GM12878 (cell line): ENCODE data around the gene CEP57. TPM values are rescaled to one million over a fixed set of nuclear protein-coding genes. Genes with fewer than 3 reads are reported as not detected.

ENCODE experiments used
- ATAC-seq: fragments of 200-7000 bp; cut with Tn5 transposase; 3 replicates; pipeline ENCODE4 v1.9.1; 2020; ENCODE audit warnings: mild to moderate bottlenecking, moderate library complexity
- BruUV-seq: library from RNA; stranded (reverse); fragments of 400-500 nt; replicated peaks from 2 replicates; lab custom pipeline; 2021; lab: Mats Ljungman, UMichigan
- CTCF ChIA-PET: fragments of 300-600 bp; sonication (Branson Sonifier 250); formaldehyde crosslinking; extraction: SDS; loops from one replicate; lab custom pipeline; 2021; ENCODE audit warnings: inconsistent platforms; lab: Yijun Ruan, JAX
- POLR2A ChIA-PET: fragments of 350-600 bp; formaldehyde crosslinking; extraction: SDS; loops from one replicate; lab custom pipeline; 2021; ENCODE audit warnings: inconsistent platforms; lab: Charles Lee
- RAD21 ChIA-PET: fragments of 300-600 bp; sonication (Branson Sonifier 250); formaldehyde crosslinking; loops from one replicate; lab custom pipeline; 2023; ENCODE audit warnings: antibody characterized with exemption; ENCODE audit not compliant: unreplicated experiment; lab: Charles Lee
- SMC1A ChIA-PET: fragments of 300-600 bp; sonication (Branson Sonifier 250); formaldehyde crosslinking; loops from one replicate; lab custom pipeline; 2023; ENCODE audit not compliant: unreplicated experiment, uncharacterized antibody; lab: Charles Lee
- DNase-seq: peaks from one replicate; pipeline ENCODE4 v3.0.0-alpha.2; 2011; ENCODE audit warnings: low read depth, low spot score
- FAIRE-seq: peaks from 3 replicates; lab custom pipeline; 2011; peaks lifted over from hg19 to GRCh38; lab: Jason Lieb, UNC
- H2AFZ ChIP-seq: 2 replicates; pipeline ENCODE4 v1.6.0; 2011; ENCODE audit warnings: low read depth, low read length, control low read depth; ENCODE audit not compliant: control insufficient read depth
- H3K27ac ChIP-seq: 2 replicates; pipeline ENCODE4 v1.5.1; 2011; ENCODE audit warnings: control low read depth; ENCODE audit not compliant: control insufficient read depth, insufficient read depth
- H3K27me3 ChIP-seq, 2 experiments: replicated peaks in 1 of 2; 2 replicates each; pipeline versions ENCODE4 v1.6.0 to v1.6.1; 2011; ENCODE audit warnings: low read length in 1 of 2; ENCODE audit not compliant: control insufficient read depth in 2 of 2, insufficient read depth in 2 of 2
- H3K36me3 ChIP-seq, 2 experiments: 2 replicates each; pipeline ENCODE4 v1.5.1; 2011; ENCODE audit warnings: low read length in 1 of 2; ENCODE audit not compliant: control insufficient read depth in 2 of 2, insufficient read depth in 2 of 2
- H3K4me1 ChIP-seq: 2 replicates; pipeline ENCODE4 v1.6.1; 2011; ENCODE audit warnings: mild to moderate bottlenecking, low read length, moderate library complexity, mixed read lengths; ENCODE audit not compliant: control insufficient read depth, insufficient read depth
- H3K4me2 ChIP-seq: 2 replicates; pipeline ENCODE4 v1.6.0; 2011; ENCODE audit warnings: control low read depth; ENCODE audit not compliant: control insufficient read depth, insufficient read depth
- H3K4me3 ChIP-seq: fragments of 200-600 bp; sonication (generic); 2 replicates; pipeline ENCODE4 v1.5.1; 2016
- H3K79me2 ChIP-seq: 2 replicates; pipeline ENCODE4 v1.6.0; 2011; ENCODE audit warnings: low read length; ENCODE audit not compliant: control insufficient read depth, insufficient read depth
- H3K9ac ChIP-seq: 2 replicates; pipeline ENCODE4 v1.8.0; 2011; ENCODE audit warnings: low read length, control low read depth, mixed read lengths; ENCODE audit not compliant: control insufficient read depth, insufficient read depth
- H3K9me3 ChIP-seq: replicated peaks from 3 replicates; pipeline ENCODE4 v1.5.1; 2011; ENCODE audit warnings: mild to moderate bottlenecking, low read length; ENCODE audit not compliant: control insufficient read depth, insufficient read depth
- H4K20me1 ChIP-seq: 2 replicates; pipeline ENCODE4 v1.6.0; 2011; ENCODE audit not compliant: control insufficient read depth, insufficient read depth
- BHLHE40 ChIP-seq, 2 experiments: fragments of 450-650 bp in 1 of 2; IDR thresholded peaks; 2 replicates each; pipeline ENCODE4 v1.6.1; 2011 to 2017; ENCODE audit warnings: low read depth in 2 of 2, borderline replicate concordance in 1 of 2, improper control_type of control experiment in 1 of 2, low read length in 1 of 2, mild to moderate bottlenecking in 1 of 2
- CEBPB ChIP-seq, 2 experiments: fragments of 150-350 bp in 1 of 2; IDR thresholded peaks; 2 replicates each; pipeline ENCODE4 v1.6.1; 2012 to 2014; ENCODE audit warnings: low read depth in 2 of 2, low read length in 2 of 2, borderline replicate concordance in 1 of 2, inconsistent platforms in 1 of 2
- IKZF2 ChIP-seq, 2 experiments: fragments of 450-650 bp; IDR thresholded peaks; 2 replicates each; pipeline ENCODE4 v1.6.1; 2017; ENCODE audit warnings: mild to moderate bottlenecking in 2 of 2, moderate library complexity in 2 of 2
- JUNB ChIP-seq: IDR thresholded peaks from 2 replicates; pipeline ENCODE4 v1.6.1; 2016; ENCODE audit warnings: antibody characterized with exemption, mild to moderate bottlenecking
- TAF1 ChIP-seq: IDR thresholded peaks from 2 replicates; pipeline ENCODE4 v1.6.1; 2011; ENCODE audit warnings: mild to moderate bottlenecking, low read depth, low read length, borderline replicate concordance
- WGBS: methylation state at CpG from one replicate; pipeline ENCODE4 v1.1.6; 2016; ENCODE audit warnings: low lambda C conversion rate; ENCODE audit not compliant: insufficient replicate concordance, insufficient coverage; ENCODE audit errors: missing lambda C conversion rate; 5-methylcytosine and 5-hydroxymethylcytosine counted together
- in situ Hi-C: fragments of 300-500 bp; cut with MboI; formaldehyde crosslinking; loops from 9 replicates; pipeline ENCODE4 v1.14.3; 2018; ENCODE audit warnings: mixed read lengths
- intact Hi-C: fragments of 100-400 bp; cut with micrococcal nuclease; formaldehyde crosslinking; loops from one replicate; pipeline ENCODE4 v1.14.2; 2022; ENCODE audit not compliant: unreplicated experiment
- polyA plus RNA-seq, 11 experiments: library from polyadenylated mRNA; depleted of rRNA in 4 of 11; unstranded in 6 of 11; stranded (reverse) in 5 of 11; fragments of >200 nt; fragmentation: Nextera tagmentation in 4 of 11; fragmentation: Illumina TruSeq in 1 of 11; extraction: Ambion mirVana in 4 of 11; extraction: Trizol in 1 of 11; gene quantifications; 1 replicate in 1 of 11; 2 replicates in 10 of 11; pipeline versions ENCODE4 v1.2.1 to v1.2.3, GENCODE V29; 2011 to 2016; ENCODE audit warnings: inconsistent platforms in 2 of 11, missing spikeins in 2 of 11, low read depth in 1 of 11
- total RNA-seq, 4 experiments: library from RNA; depleted of rRNA in 3 of 4; stranded (reverse); fragments of >200 nt in 3 of 4; fragmentation: Illumina TruSeq in 1 of 4; extraction: Trizol in 1 of 4; gene quantifications; 2 replicates each; pipeline versions ENCODE4 v1.2.1 to v1.2.3, GENCODE V29; 2013 to 2021
- TF ChIP-seq, protein P1 (sequence below): IDR thresholded peaks from 2 replicates; pipeline ENCODE4 v1.6.1; 2012; ENCODE audit warnings: low read depth, low read length, improper control_type of control experiment

CEP57 gene
- total and polyA plus RNA-seq, 10 of the 15 experiments (the other 5 are each of a cell fraction or from before 2014, with no cell fraction given): 19.4 to 85.4 (median 56.8) TPM

DNA sequence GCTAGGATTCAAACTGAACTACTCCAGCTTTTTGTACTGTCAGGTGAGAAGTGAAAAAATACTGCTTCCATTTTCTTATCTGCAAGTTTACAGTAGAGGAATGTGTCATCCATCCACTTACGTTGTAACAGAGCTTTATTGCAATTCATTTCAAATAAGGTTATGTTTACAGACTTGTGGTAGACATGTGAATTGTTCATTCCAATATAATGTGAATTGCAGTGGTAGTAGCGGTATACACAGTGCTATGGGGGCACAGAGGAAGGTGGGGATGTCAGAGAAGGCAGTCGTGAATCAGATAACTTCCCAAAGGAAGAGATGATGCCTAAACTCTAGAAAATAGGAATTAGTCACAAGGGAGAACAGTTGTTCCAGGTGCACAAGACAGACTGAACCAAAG is 42.5 kb downstream of the CEP57 start:
- Histone ChIP-seq H2AFZ (no peak overlapping the region), H3K27ac (no peak overlapping the region), H3K27me3 (no peaks in the 10 kb centered on the region)
- CTCF ChIA-PET: interaction anchor here (0.9 to 1.8 kb wide), 4 partner anchors 12 to 510 kb away, joined by 3 to 12 read pairs (median 4); partner anchors contain the start of gene MAML2
- in situ Hi-C loops: no loop called here
- intact Hi-C loops: no loop called here
- peak; percentile 68 for FAIRE-seq
- RAD21 ChIA-PET: interaction anchor here (0.7 to 1.4 kb wide), 2 partner anchors 557 to 562 kb away, joined by 3 to 4 read pairs; partner anchors contain the start of gene CCDC82
- WGBS: 86% methylated on average over 3 of the region's 3 CpGs
- no peak for TF ChIP-seq IKZF2 (IDR thresholded peaks at IDR 0.05)
- no peak for TF ChIP-seq JUNB
- no peak for TF ChIP-seq BHLHE40 (IDR thresholded peaks at IDR 0.05; ENCODE audit: borderline replicate concordance in 1 of 2, low read depth in 2 of 2, low read length in 1 of 2)
- TF ChIP-seq TAF1: no peak
- TF ChIP-seq, all 136 proteins: peak for 0
- ChIA-PET SMC1A (interaction anchor here (1.0 to 1.8 kb wide), 5 partner anchors 29 to 678 kb away, joined by 3 to 7 read pairs (median 4); partner anchors contain the start of gene MAML2), POLR2A (interaction anchor here (0.9 to 1.1 kb wide), 2 partner anchors 42 to 96 kb away, joined by 3 read pairs; no protein-coding TSS in a partner anchor)
- no peak overlapping the region for H3K4me3 ChIP-seq
- H3K79me2 ChIP-seq: no peaks in the 10 kb centered on the region
- H3K36me3 ChIP-seq: peaks cover 0 to 21% of the 10 kb centered on the region in 2 experiments
- H3K4me2 ChIP-seq: no peak overlapping the region
- no peaks in the 10 kb centered on the region for H3K4me1 ChIP-seq
- DNase-seq (no peak), ATAC-seq (no peak)
- no peaks in the 10 kb centered on the region for H3K9me3 ChIP-seq
- no peak overlapping the region for H3K9ac ChIP-seq
- H4K20me1 ChIP-seq: no peaks in the 10 kb centered on the region
- BruUV-seq: no TSS peak

DNA sequence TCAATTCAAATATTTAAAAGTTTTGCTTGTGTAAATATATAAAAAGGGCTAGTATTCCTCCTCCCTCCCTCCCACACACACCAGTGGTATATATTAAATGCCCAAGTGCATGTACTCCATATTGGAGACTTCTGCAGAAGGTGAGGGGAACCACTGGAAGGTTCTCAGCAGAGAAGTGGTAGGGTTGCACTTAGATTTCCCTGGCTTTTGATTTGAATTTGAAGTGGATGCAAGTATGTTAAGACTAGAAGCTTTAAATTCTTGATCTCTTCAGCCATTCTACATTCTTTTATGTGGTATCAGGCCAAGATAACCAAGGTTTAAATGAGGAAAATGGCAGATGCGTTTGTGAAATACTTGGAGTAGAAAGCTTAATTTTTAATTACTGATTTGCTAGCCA is 43.1 kb downstream of the CEP57 start:
- no peak for ATAC-seq
- BruUV-seq: no TSS peak
- H3K4me2 ChIP-seq: no peak overlapping the region
- no peak overlapping the region for H2AFZ ChIP-seq
- DNase-seq: no peak
- SMC1A ChIA-PET: interaction anchor here (0.8 to 1.8 kb wide), 9 partner anchors 16 to 679 kb away, joined by 3 to 7 read pairs (median 3); partner anchors contain the start of gene MAML2
- RAD21 ChIA-PET: interaction anchor here (1.2 to 1.6 kb wide), 3 partner anchors 19 to 592 kb away, joined by 3 to 4 read pairs (median 4); no protein-coding TSS in a partner anchor
- TF ChIP-seq CEBPB (IDR thresholded peaks at IDR 0.05; ENCODE audit: borderline replicate concordance in 1 of 2, low read depth in 2 of 2, low read length in 2 of 2) (no peak), TAF1 (no peak)
- TF ChIP-seq, protein P1, sequence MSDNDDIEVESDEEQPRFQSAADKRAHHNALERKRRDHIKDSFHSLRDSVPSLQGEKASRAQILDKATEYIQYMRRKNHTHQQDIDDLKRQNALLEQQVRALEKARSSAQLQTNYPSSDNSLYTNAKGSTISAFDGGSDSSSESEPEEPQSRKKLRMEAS: no peak
- POLR2A ChIA-PET: interaction anchor here (0.9 kb wide), 1 partner anchor 96 kb away, joined by 3 read pairs; no protein-coding TSS in a partner anchor
- FAIRE-seq: no peak
- no peak overlapping the region for H3K27ac ChIP-seq
- intact Hi-C loops: no loop called here
- H3K27me3 ChIP-seq: no peaks in the 10 kb centered on the region
- H4K20me1 ChIP-seq: no peaks in the 10 kb centered on the region
- in situ Hi-C loops: no loop called here
- 59% methylated on average over 1 of the region's 1 CpG for WGBS
- CTCF ChIA-PET: interaction anchor here (0.9 to 5.0 kb wide), 8 partner anchors 10 to 679 kb away, joined by 3 to 101 read pairs (median 6); partner anchors contain the start of gene MAML2
- H3K4me3 ChIP-seq: no peak overlapping the region
- peaks cover 0 to 25% of the 10 kb centered on the region in 2 experiments for H3K36me3 ChIP-seq
- H3K4me1 ChIP-seq: no peaks in the 10 kb centered on the region
- no peaks in the 10 kb centered on the region for H3K9me3 ChIP-seq
- no peak overlapping the region for H3K9ac ChIP-seq
- no peaks in the 10 kb centered on the region for H3K79me2 ChIP-seq
